Suprapubic skin (tissue), 3 donors: Measurements from ENCODE around the gene OOEP.

Source experiments
- EP300 ChIP-seq: sonication (generic); formaldehyde crosslinking; IDR thresholded peaks from one replicate; pipeline ENCODE4 v1.6.1; 2017; ENCODE audit warnings: antibody characterized with exemption
- POLR2A ChIP-seq, 2 donors: fragments of 450-650 bp; IDR thresholded peaks; one replicate each; pipeline ENCODE4 v1.6.1; 2017; ENCODE audit warnings: antibody characterized with exemption in 2 of 2, mild to moderate bottlenecking in 2 of 2, moderate library complexity in 2 of 2
- TF ChIP-seq, protein P1 (sequence below), 2 donors: fragments of 200-600 bp in 1 of 2; fragments of 450-650 bp in 1 of 2; sonication (generic) in 1 of 2; IDR thresholded peaks; one replicate each; pipeline ENCODE4 v1.5.1; 2016 to 2019; ENCODE audit warnings: antibody characterized with exemption in 2 of 2, mild to moderate bottlenecking in 1 of 2, moderate library complexity in 1 of 2

DNA sequence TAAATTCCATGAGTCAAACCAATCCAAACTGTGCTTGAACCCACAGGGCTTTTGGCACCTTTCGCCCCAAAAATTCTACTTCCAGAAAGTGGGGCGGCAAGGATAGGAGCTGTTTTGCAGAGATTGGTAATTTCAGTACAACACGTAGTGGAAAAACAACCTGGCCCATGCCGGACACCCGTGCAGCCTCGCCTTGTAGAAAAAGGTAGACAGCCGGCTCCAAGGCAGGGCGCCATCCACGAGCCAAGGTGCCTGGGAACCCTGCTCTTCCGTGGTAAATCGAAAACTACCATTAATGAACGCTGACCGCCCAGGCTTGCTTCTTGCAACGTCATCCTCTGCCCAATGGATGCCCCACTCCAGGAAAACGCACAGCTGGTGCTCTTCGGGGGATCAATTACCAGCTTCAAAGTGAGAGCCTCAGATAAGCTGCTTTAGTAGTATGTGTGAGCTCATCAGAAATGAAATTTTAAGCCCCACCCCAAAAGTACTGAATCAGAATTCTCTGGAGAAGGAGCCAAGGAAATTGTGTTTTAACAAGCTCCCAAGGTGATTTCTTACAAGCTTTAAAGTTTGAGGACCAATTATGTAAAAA is 1.8 kb downstream of the OOEP start:
- TF ChIP-seq, protein P1, sequence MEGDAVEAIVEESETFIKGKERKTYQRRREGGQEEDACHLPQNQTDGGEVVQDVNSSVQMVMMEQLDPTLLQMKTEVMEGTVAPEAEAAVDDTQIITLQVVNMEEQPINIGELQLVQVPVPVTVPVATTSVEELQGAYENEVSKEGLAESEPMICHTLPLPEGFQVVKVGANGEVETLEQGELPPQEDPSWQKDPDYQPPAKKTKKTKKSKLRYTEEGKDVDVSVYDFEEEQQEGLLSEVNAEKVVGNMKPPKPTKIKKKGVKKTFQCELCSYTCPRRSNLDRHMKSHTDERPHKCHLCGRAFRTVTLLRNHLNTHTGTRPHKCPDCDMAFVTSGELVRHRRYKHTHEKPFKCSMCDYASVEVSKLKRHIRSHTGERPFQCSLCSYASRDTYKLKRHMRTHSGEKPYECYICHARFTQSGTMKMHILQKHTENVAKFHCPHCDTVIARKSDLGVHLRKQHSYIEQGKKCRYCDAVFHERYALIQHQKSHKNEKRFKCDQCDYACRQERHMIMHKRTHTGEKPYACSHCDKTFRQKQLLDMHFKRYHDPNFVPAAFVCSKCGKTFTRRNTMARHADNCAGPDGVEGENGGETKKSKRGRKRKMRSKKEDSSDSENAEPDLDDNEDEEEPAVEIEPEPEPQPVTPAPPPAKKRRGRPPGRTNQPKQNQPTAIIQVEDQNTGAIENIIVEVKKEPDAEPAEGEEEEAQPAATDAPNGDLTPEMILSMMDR (IDR thresholded peaks at IDR 0.05): no peak
- TF ChIP-seq POLR2A (IDR thresholded peaks at IDR 0.05) (no peak), EP300 (no peak)
